Activated CD4-positive, alpha-beta T cell treated with anti-CD3 and anti-CD28 coated beads, Interleukin-2, amount 10 ng/mL, durations not matched to agents 7 days and 5 days (primary cell): ENCODE data around the gene TPRX1. TPM values are rescaled to one million over a fixed set of nuclear protein-coding genes. Genes with fewer than 3 reads are reported as not detected.

Source experiments
- total RNA-seq, 2 experiments: library from RNA; stranded (reverse); gene quantifications; one replicate each; pipeline ENCODE4 v1.2.3, GENCODE V29; 2021

The TPRX1 gene
- total RNA-seq, 2 experiments from 2014 or later: not detected

Other genes starting within 250 kb of the TPRX1 start
- gene ZNF541, start 231.4 kb downstream of the TPRX1 start, total RNA-seq: under 1 TPM; 0.35 to 0.40 TPM
- gene BICRA, start 195.4 kb downstream of the TPRX1 start, total RNA-seq: 10 to 100 TPM; 23.3 to 25.5 TPM
- gene EHD2, start 91.1 kb downstream of the TPRX1 start, total RNA-seq: not detected
- gene NOP53, start 59.0 kb downstream of the TPRX1 start, total RNA-seq: 100 to 1,000 TPM; 368 to 402 TPM
- gene SELENOW, start 25.8 kb downstream of the TPRX1 start, total RNA-seq: 100 to 1,000 TPM; 118 to 125 TPM
- not detected for gene CRX, start 17.4 kb upstream of the TPRX1 start, total RNA-seq
- not detected for gene TPRX2, start 54.7 kb upstream of the TPRX1 start, total RNA-seq
- gene SULT2A1, start 81.8 kb upstream of the TPRX1 start, total RNA-seq: not detected
- gene BSPH1, start 187.6 kb upstream of the TPRX1 start, total RNA-seq: not detected
- gene ELSPBP1, start 190.1 kb upstream of the TPRX1 start, total RNA-seq: not detected
- gene CABP5, start 239.5 kb upstream of the TPRX1 start, total RNA-seq: not detected